ENCODE results near the gene UPK3A. TPM values are rescaled to one million over a fixed set of nuclear protein-coding genes. Genes with fewer than 3 reads are reported as not detected.

UPK3A gene
- total and polyA plus RNA-seq, 10 of the 15 experiments (the other 5 are each of a cell fraction or from before 2014, with no cell fraction given), result not detected

GRCh38 chr22:45310331-45310976 lies 25.7 kb downstream of the UPK3A start:
- SMC1A ChIA-PET (ENCODE audit: uncharacterized antibody, unreplicated experiment), result interaction anchor here (0.9 kb wide), 1 partner anchor 9 kb away, joined by 3 read pairs; no protein-coding TSS in a partner anchor
- Histone ChIP-seq H3K36me3 (ENCODE audit: control insufficient read depth in 2 of 2, insufficient read depth in 2 of 2, low read length in 1 of 2) (no peaks in the 10 kb centered on the region), H4K20me1 (ENCODE audit: control insufficient read depth, insufficient read depth) (peaks cover 3% of the 10 kb centered on the region; the same call in 1 of the 2 replicates), H3K4me1 (ENCODE audit: control insufficient read depth, insufficient read depth, low read length) (peaks cover 25% of the 10 kb centered on the region), H3K9me3 (replicated peaks; ENCODE audit: control insufficient read depth, insufficient read depth, low read length) (no peaks in the 10 kb centered on the region), H2AFZ (ENCODE audit: control insufficient read depth, low read depth, low read length) (peak overlapping the region; percentile 72), H3K4me3 (peak overlapping the region; percentile 96), H3K27ac (ENCODE audit: control insufficient read depth, insufficient read depth) (peak overlapping the region; percentile 63), H3K4me2 (ENCODE audit: control insufficient read depth, insufficient read depth) (peak overlapping the region; percentile 75), H3K79me2 (ENCODE audit: control insufficient read depth, insufficient read depth, low read length) (peaks cover 12% of the 10 kb centered on the region), H3K9ac (ENCODE audit: control insufficient read depth, insufficient read depth, low read length) (peak overlapping the region; percentile 89), H3K27me3 (replicated peaks in 1 of 2; ENCODE audit: control insufficient read depth in 2 of 2, insufficient read depth in 2 of 2, low read length in 1 of 2) (no peaks in the 10 kb centered on the region)
- ATAC-seq (no peak), FAIRE-seq (no peak), DNase-seq (ENCODE audit: low read depth, low spot score) (no peak)
- no TSS peak for BruUV-seq (replicated peaks)
- WGBS (ENCODE audit: insufficient coverage, insufficient replicate concordance, low lambda C conversion rate, missing lambda C conversion rate), result 3% methylated on average over 33 of the region's 33 CpGs
- POLR2A ChIA-PET, result interaction anchor here (0.6 kb wide), 1 partner anchor 39 kb away, joined by 5 read pairs; no protein-coding TSS in a partner anchor
- intact Hi-C loops (cut with micrococcal nuclease; ENCODE audit: unreplicated experiment) (no loop called here), in situ Hi-C loops (cut with MboI) (no loop called here)
- TF ChIP-seq RB1 (IDR thresholded peaks at IDR 0.05; ENCODE audit: borderline replicate concordance), result no peak
- TF ChIP-seq NR2F1 (conservative IDR thresholded peaks at IDR 0.05), result no peak
- 0 out of 2 replicates have a peak, but pooled peaks have one; percentile 16 for TF ChIP-seq MXI1 (IDR thresholded peaks at IDR 0.05; ENCODE audit: low read depth, low read length)
- no peak for TF ChIP-seq RAD51 (IDR thresholded peaks at IDR 0.05)
- TF ChIP-seq MEF2B (IDR thresholded peaks at IDR 0.05; ENCODE audit: partially characterized antibody, poor library complexity, severe bottlenecking), result peak; percentile 80
- no peak for TF ChIP-seq RELB (IDR thresholded peaks at IDR 0.05; ENCODE audit: low read depth)
- CTCF ChIA-PET, result no interaction called here
- RAD21 ChIA-PET (ENCODE audit: unreplicated experiment), result interaction anchor here (2.1 kb wide), 1 partner anchor 9 kb away, joined by 6 read pairs; no protein-coding TSS in a partner anchor
